Lung (tissue), 12 donors: ENCODE data around the gene ADAMTS12. TPM values are rescaled to one million over a fixed set of nuclear protein-coding genes. Genes with fewer than 3 reads are reported as not detected.
A peak's percentile ranks its signal among the peaks of the same experiment; 100 is the strongest.

ENCODE experiments used
- ATAC-seq: fragments of 200-7000 bp; cut with Tn5 transposase; one replicate; pipeline ENCODE4 v1.9.1; 2020; ENCODE audit warnings: moderate number of reproducible peaks; ENCODE audit not compliant: insufficient read depth, low FRiP score
- DNase-seq, 3 donors: peaks; one replicate each; pipeline ENCODE4 v3.0.0-alpha.2; 2013 to 2017
- H3K27ac ChIP-seq, 2 donors: one replicate each; pipeline ENCODE4 v1.5.1; 2013; ENCODE audit warnings: mild to moderate bottlenecking in 2 of 2, moderate library complexity in 2 of 2, control low read depth in 1 of 2, inconsistent platforms in 1 of 2, low read depth in 1 of 2, low read length in 1 of 2
- H3K27me3 ChIP-seq, 3 donors: one replicate each; pipeline ENCODE4 v1.5.1; 2013; ENCODE audit warnings: low read length in 2 of 3; ENCODE audit not compliant: control insufficient read depth in 3 of 3, insufficient read depth in 3 of 3
- H3K36me3 ChIP-seq, 4 donors: one replicate each; pipeline ENCODE4 v1.5.1; 2013; ENCODE audit warnings: low read length in 4 of 4, mild to moderate bottlenecking in 1 of 4, moderate library complexity in 1 of 4; ENCODE audit not compliant: control insufficient read depth in 4 of 4, insufficient read depth in 4 of 4
- H3K4me1 ChIP-seq, 5 donors: one replicate each; pipeline ENCODE4 v1.5.1; 2013; ENCODE audit warnings: low read length in 5 of 5, mild to moderate bottlenecking in 2 of 5, moderate library complexity in 1 of 5; ENCODE audit not compliant: control insufficient read depth in 5 of 5, insufficient read depth in 5 of 5
- H3K4me3 ChIP-seq: one replicate; pipeline ENCODE4 v1.5.1; 2013; ENCODE audit warnings: mild to moderate bottlenecking, control low read depth, moderate library complexity
- H3K9ac ChIP-seq, 2 donors: one replicate each; pipeline ENCODE4 v1.5.1; 2013; ENCODE audit warnings: low read length in 2 of 2, control low read depth in 1 of 2; ENCODE audit not compliant: insufficient read depth in 1 of 2
- H3K9me3 ChIP-seq, 4 donors: one replicate each; pipeline ENCODE4 v1.5.1; 2013; ENCODE audit warnings: low read length in 3 of 4, mild to moderate bottlenecking in 1 of 4, moderate library complexity in 1 of 4; ENCODE audit not compliant: control insufficient read depth in 4 of 4, insufficient read depth in 3 of 4
- WGBS, 2 donors: extraction: QIAGEN DNeasy Blood & Tissue Kit; methylation state at CpG; one replicate each; pipeline ENCODE4 v1.1.7; 2013; 5-methylcytosine and 5-hydroxymethylcytosine counted together
- polyA plus RNA-seq, 2 donors: library from polyadenylated mRNA; stranded (reverse); fragments of 200-250 nt; gene quantifications; one replicate each; pipeline ENCODE4 v1.2.1, GENCODE V29; 2013
- total RNA-seq, 2 donors: library from RNA; depleted of rRNA in 1 of 2; stranded (reverse); fragments of >200 nt in 1 of 2; gene quantifications; one replicate each; pipeline ENCODE4 v1.2.1, GENCODE V29; 2014 to 2021
- TF ChIP-seq, protein P1 (sequence below): IDR thresholded peaks from 2 replicates; pipeline ENCODE4 v1.5.1; 2012; ENCODE audit warnings: mild to moderate bottlenecking; ENCODE audit errors: control extremely low read depth, extremely low read depth
- donor health status: control.
- donor health status: control.
- donor health status: Bipolar disorder and iron deficiency.
- donor health status: healthy.
- donor health status: DM: yes; HTN: yes; CAD: no.

ADAMTS12 gene
- total and polyA plus RNA-seq, 4 donors: 1.3 to 55.1 (median 4.3) TPM

GRCh38 chr5:33824516-33825195 is 67.1 kb downstream of the ADAMTS12 start:
- TF ChIP-seq, protein P1, sequence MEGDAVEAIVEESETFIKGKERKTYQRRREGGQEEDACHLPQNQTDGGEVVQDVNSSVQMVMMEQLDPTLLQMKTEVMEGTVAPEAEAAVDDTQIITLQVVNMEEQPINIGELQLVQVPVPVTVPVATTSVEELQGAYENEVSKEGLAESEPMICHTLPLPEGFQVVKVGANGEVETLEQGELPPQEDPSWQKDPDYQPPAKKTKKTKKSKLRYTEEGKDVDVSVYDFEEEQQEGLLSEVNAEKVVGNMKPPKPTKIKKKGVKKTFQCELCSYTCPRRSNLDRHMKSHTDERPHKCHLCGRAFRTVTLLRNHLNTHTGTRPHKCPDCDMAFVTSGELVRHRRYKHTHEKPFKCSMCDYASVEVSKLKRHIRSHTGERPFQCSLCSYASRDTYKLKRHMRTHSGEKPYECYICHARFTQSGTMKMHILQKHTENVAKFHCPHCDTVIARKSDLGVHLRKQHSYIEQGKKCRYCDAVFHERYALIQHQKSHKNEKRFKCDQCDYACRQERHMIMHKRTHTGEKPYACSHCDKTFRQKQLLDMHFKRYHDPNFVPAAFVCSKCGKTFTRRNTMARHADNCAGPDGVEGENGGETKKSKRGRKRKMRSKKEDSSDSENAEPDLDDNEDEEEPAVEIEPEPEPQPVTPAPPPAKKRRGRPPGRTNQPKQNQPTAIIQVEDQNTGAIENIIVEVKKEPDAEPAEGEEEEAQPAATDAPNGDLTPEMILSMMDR: no peak
- peaks cover 0 to 25% (median 6%) of the 10 kb centered on the region in 5 donors for H3K4me1 ChIP-seq
- DNase-seq: peak; percentile 20 to 58 (median 50)
- no peaks in the 10 kb centered on the region for H3K27me3 ChIP-seq
- ATAC-seq: no peak
- H3K27ac ChIP-seq: no peak overlapping the region
- 45 to 68% methylated on average over 4 of the region's 4 CpGs for WGBS, 2 donors
- no peaks in the 10 kb centered on the region for H3K36me3 ChIP-seq
- H3K4me3 ChIP-seq: no peak overlapping the region
- H3K9me3 ChIP-seq: peaks cover 0 to 2% (median 0%) of the 10 kb centered on the region in 4 donors
- no peak overlapping the region for H3K9ac ChIP-seq

- TF ChIP-seq, protein P1: no peak
- no peak for DNase-seq
- H3K27ac ChIP-seq: no peak overlapping the region
- no peak overlapping the region for H3K4me3 ChIP-seq
- H3K4me1 ChIP-seq: no peaks in the 10 kb centered on the region
- peaks cover 0 to 3% (median under 1%) of the 10 kb centered on the region in 4 donors for H3K9me3 ChIP-seq
- H3K9ac ChIP-seq: no peak overlapping the region
- no peaks in the 10 kb centered on the region for H3K36me3 ChIP-seq
- no peak for ATAC-seq
- no peaks in the 10 kb centered on the region for H3K27me3 ChIP-seq
Observed at GRCh38 chr5:33817301-33817700, 74.5 kb downstream of the ADAMTS12 start.

GRCh38 chr5:33816791-33817190 is 75.0 kb downstream of the ADAMTS12 start:
- no peak overlapping the region for H3K27ac ChIP-seq
- H3K27me3 ChIP-seq: no peaks in the 10 kb centered on the region
- no peak overlapping the region for H3K4me3 ChIP-seq
- H3K36me3 ChIP-seq: peaks cover 0 to 2% (median 0%) of the 10 kb centered on the region in 4 donors
- no peak for ATAC-seq
- peak in 1 of 3 donors; percentile 57 for DNase-seq
- TF ChIP-seq, protein P1: no peak
- WGBS, 2 donors: 38 to 42% methylated on average over 1 of the region's 1 CpG
- no peaks in the 10 kb centered on the region for H3K4me1 ChIP-seq
- H3K9ac ChIP-seq: no peak overlapping the region
- peaks cover 0 to 3% (median under 1%) of the 10 kb centered on the region in 4 donors for H3K9me3 ChIP-seq

GRCh38 chr5:33812746-33813145 is 79.0 kb downstream of the ADAMTS12 start:
- H3K9ac ChIP-seq: no peak overlapping the region
- H3K27ac ChIP-seq: no peak overlapping the region
- DNase-seq: no peak
- peaks cover 0 to 1% (median 0%) of the 10 kb centered on the region in 4 donors for H3K9me3 ChIP-seq
- peaks cover 0 to 5% (median 0%) of the 10 kb centered on the region in 4 donors for H3K36me3 ChIP-seq
- H3K27me3 ChIP-seq: no peaks in the 10 kb centered on the region
- H3K4me3 ChIP-seq: no peak overlapping the region
- TF ChIP-seq, protein P1: no peak
- ATAC-seq: no peak
- WGBS, 2 donors: 78 to 97% methylated on average over 4 of the region's 4 CpGs
- peaks cover 0 to 6% (median 0%) of the 10 kb centered on the region in 5 donors for H3K4me1 ChIP-seq
